Glutamatergic neuron (in vitro differentiated cells): ENCODE results near the gene ACER1. TPM values are rescaled to one million over a fixed set of nuclear protein-coding genes. Genes with fewer than 3 reads are reported as not detected.
"Not testable (repeated sequence)": the region's sequence is repeated elsewhere in the genome, so short reads cannot be mapped to it uniquely, and the experiment has no call there.

ENCODE experiments used
- DNase-seq: peaks from one replicate; pipeline ENCODE4 v3.0.0; 2022
- H3K27ac Mint-ChIP-seq: one replicate; pipeline ENCODE4 v1.8.0; 2020; ENCODE audit warnings: mild to moderate bottlenecking, mixed read lengths, inconsistent platforms; ENCODE audit not compliant: unreplicated experiment
- H3K27me3 Mint-ChIP-seq: one replicate; pipeline ENCODE4 v1.8.0; 2020; ENCODE audit warnings: mild to moderate bottlenecking, moderate library complexity, mixed read lengths, inconsistent platforms; ENCODE audit not compliant: unreplicated experiment
- H3K36me3 Mint-ChIP-seq: one replicate; pipeline ENCODE4 v1.8.0; 2020; ENCODE audit warnings: mild to moderate bottlenecking, mixed read lengths, inconsistent platforms; ENCODE audit not compliant: unreplicated experiment
- H3K4me1 Mint-ChIP-seq: one replicate; pipeline ENCODE4 v1.8.0; 2020; ENCODE audit warnings: mild to moderate bottlenecking, low read depth, mixed read lengths, inconsistent platforms; ENCODE audit not compliant: unreplicated experiment
- H3K4me3 Mint-ChIP-seq: one replicate; pipeline ENCODE4 v1.8.0; 2020; ENCODE audit warnings: mild to moderate bottlenecking, mixed read lengths, inconsistent platforms; ENCODE audit not compliant: unreplicated experiment
- H3K9me3 Mint-ChIP-seq: one replicate; pipeline ENCODE4 v1.8.0; 2020; ENCODE audit warnings: mild to moderate bottlenecking, moderate library complexity, mixed read lengths, inconsistent platforms; ENCODE audit not compliant: unreplicated experiment
- CTCF ChIP-seq: fragments of 200-600 bp; sonication (generic); IDR thresholded peaks from one replicate; pipeline ENCODE4 v1.5.0; 2021; ENCODE audit not compliant: partially characterized antibody, unreplicated experiment
- total RNA-seq: library from RNA; stranded (reverse); fragmentation: NEBNext Ultra II Directional; extraction: Animal tissue kit (Norgen Biotek cat#: 25700); gene quantifications from one replicate; pipeline ENCODE4 v1.2.1, GENCODE V29; 2021; ENCODE audit not compliant: unreplicated experiment

The ACER1 gene
- total RNA-seq, 1 donor from 2014 or later, result not detected

- DNase-seq, result no peak
- no peaks in the 10 kb centered on the region for H3K36me3 Mint-ChIP-seq
- no peak overlapping the region for H3K4me3 Mint-ChIP-seq
- H3K4me1 Mint-ChIP-seq, result no peaks in the 10 kb centered on the region
- H3K27ac Mint-ChIP-seq, result no peak overlapping the region
- H3K9me3 Mint-ChIP-seq, result peaks cover 2% of the 10 kb centered on the region
- peaks cover 2% of the 10 kb centered on the region for H3K27me3 Mint-ChIP-seq
- no peak for TF ChIP-seq CTCF
Measured at GRCh38 chr19:6324757-6325156, 8.7 kb downstream of the ACER1 start.

GRCh38 chr19:6322284-6322683 lies 11.1 kb downstream of the ACER1 start:
- Mint-ChIP-seq H3K4me1 (no peaks in the 10 kb centered on the region), H3K9me3 (peaks cover 2% of the 10 kb centered on the region), H3K27ac (no peak overlapping the region), H3K36me3 (no peaks in the 10 kb centered on the region), H3K4me3 (no peak overlapping the region), H3K27me3 (peaks cover 2% of the 10 kb centered on the region)
- TF ChIP-seq CTCF, result no peak
- no peak for DNase-seq

- Mint-ChIP-seq H3K4me3 (no peak overlapping the region), H3K27me3 (no peaks in the 10 kb centered on the region), H3K4me1 (no peaks in the 10 kb centered on the region), H3K9me3 (peaks cover 1% of the 10 kb centered on the region), H3K36me3 (no peaks in the 10 kb centered on the region), H3K27ac (no peak overlapping the region)
- TF ChIP-seq CTCF, result no peak
- no peak for DNase-seq
Measured at GRCh38 chr19:6319376-6319775, 14.0 kb downstream of the ACER1 start.

- no peak for DNase-seq
- H3K9me3 Mint-ChIP-seq, result peaks cover 1% of the 10 kb centered on the region
- TF ChIP-seq CTCF, result no peak
Measured at GRCh38 chr19:6318772-6319171, 14.6 kb downstream of the ACER1 start.

GRCh38 chr19:6315646-6316045 lies 17.8 kb downstream of the ACER1 start:
- not testable (repeated sequence) for H3K36me3 Mint-ChIP-seq, H3K9me3 Mint-ChIP-seq, H3K27ac Mint-ChIP-seq, H3K27me3 Mint-ChIP-seq, H3K4me3 Mint-ChIP-seq, H3K4me1 Mint-ChIP-seq, DNase-seq

More at GRCh38 chr19:6318772-6319171, 14.6 kb downstream of the ACER1 start:
- Mint-ChIP-seq H3K36me3 (no peaks in the 10 kb centered on the region), H3K4me1 (no peaks in the 10 kb centered on the region), H3K4me3 (no peak overlapping the region), H3K27me3 (no peaks in the 10 kb centered on the region), H3K27ac (no peak overlapping the region)
